ENCODE results near the gene FAM20C.

Gene FAM20C

GRCh38 chr7:304574-305409 lies 112.4 kb downstream of the FAM20C start:
- no peak for DNase-seq
- in situ Hi-C loops (cut with MboI; ENCODE audit: low pct_unique_long_range_greater_than_20kb, low sequenced_read_pairs), result no loop called here

- in situ Hi-C loops (cut with MboI; ENCODE audit: low pct_unique_long_range_greater_than_20kb, low sequenced_read_pairs), result no loop called here
- DNase-seq, result no peak
These were observed 113.2 kb downstream of the FAM20C start for GRCh38 chr7:305410-306151.

GRCh38 chr7:307970-308369 lies 115.6 kb downstream of the FAM20C start:
- in situ Hi-C loops (cut with MboI; ENCODE audit: low pct_unique_long_range_greater_than_20kb, low sequenced_read_pairs), result no loop called here

GRCh38 chr7:309586-310228 lies 117.3 kb downstream of the FAM20C start:
- no peak for DNase-seq
- in situ Hi-C loops (cut with MboI; ENCODE audit: low pct_unique_long_range_greater_than_20kb, low sequenced_read_pairs), result no loop called here

More at GRCh38 chr7:307970-308369, 115.6 kb downstream of the FAM20C start:
- no peak for DNase-seq
